ENCODE data around the gene HGF. TPM values are rescaled to one million over a fixed set of nuclear protein-coding genes. Genes with fewer than 3 reads are reported as not detected.
A peak's percentile ranks its signal among the peaks of the same experiment; 100 is the strongest.
"Not testable (repeated sequence)": the region's sequence is repeated elsewhere in the genome, so short reads cannot be mapped to it uniquely, and the experiment has no call there.

HGF gene
- total RNA-seq, 1 experiment from 2014 or later = 13.0 TPM

GRCh38 chr7:81722250-81722649, 47.6 kb downstream of the HGF start:
- DNase-seq (ENCODE audit: low read depth) = not testable (repeated sequence)

GRCh38 chr7:81721437-81721836, 48.4 kb downstream of the HGF start:
- DNase-seq (ENCODE audit: low read depth) = peak; percentile 80

- DNase-seq (ENCODE audit: low read depth) = peak; percentile 11
Observed at GRCh38 chr7:81719865-81720264, 50.0 kb downstream of the HGF start.

- peak; percentile 83 for DNase-seq (ENCODE audit: low read depth)
Observed at GRCh38 chr7:81715984-81716588, 53.8 kb downstream of the HGF start.

- DNase-seq (ENCODE audit: low read depth) = no peak
Observed at GRCh38 chr7:81714306-81714705, 55.5 kb downstream of the HGF start.

GRCh38 chr7:81710751-81711150, 59.1 kb downstream of the HGF start:
- no peak for DNase-seq (ENCODE audit: low read depth)

GRCh38 chr7:81709836-81710235, 60.0 kb downstream of the HGF start:
- DNase-seq (ENCODE audit: low read depth) = no peak

- no peak for DNase-seq (ENCODE audit: low read depth)
Observed at GRCh38 chr7:81707966-81708365, 61.9 kb downstream of the HGF start.

- no peak for DNase-seq (ENCODE audit: low read depth)
Observed at GRCh38 chr7:81707196-81707595, 62.7 kb downstream of the HGF start.

GRCh38 chr7:81705206-81705605, 64.6 kb downstream of the HGF start:
- DNase-seq (ENCODE audit: low read depth) = no peak

GRCh38 chr7:81704595-81704994, 65.3 kb downstream of the HGF start:
- no peak for DNase-seq (ENCODE audit: low read depth)

- no peak for DNase-seq (ENCODE audit: low read depth)
Observed at GRCh38 chr7:81698965-81699364, 70.9 kb downstream of the HGF start.

GRCh38 chr7:81694711-81695110, 75.1 kb downstream of the HGF start:
- DNase-seq (ENCODE audit: low read depth) = peak; percentile 38

GRCh38 chr7:81693894-81694293, 76.0 kb downstream of the HGF start:
- DNase-seq (ENCODE audit: low read depth) = no peak

GRCh38 chr7:81693080-81693479, 76.8 kb downstream of the HGF start:
- DNase-seq (ENCODE audit: low read depth) = no peak

GRCh38 chr7:81692146-81692905, 77.5 kb downstream of the HGF start:
- peak; percentile 69 for DNase-seq (ENCODE audit: low read depth)

- no peak for DNase-seq (ENCODE audit: low read depth)
Observed at GRCh38 chr7:81691199-81691821, 78.5 kb downstream of the HGF start.

GRCh38 chr7:81690688-81691087, 79.2 kb downstream of the HGF start:
- DNase-seq (ENCODE audit: low read depth) = no peak

- DNase-seq (ENCODE audit: low read depth) = no peak
Observed at GRCh38 chr7:81690251-81690650, 79.6 kb downstream of the HGF start.

- no peak for DNase-seq (ENCODE audit: low read depth)
Observed at GRCh38 chr7:81688622-81689411, 81.0 kb downstream of the HGF start.

- DNase-seq (ENCODE audit: low read depth) = no peak
Observed at GRCh38 chr7:81687062-81687461, 82.8 kb downstream of the HGF start.

- DNase-seq (ENCODE audit: low read depth) = no peak
Observed at GRCh38 chr7:81685270-81685868, 84.5 kb downstream of the HGF start.
